Ectodermal cell (in vitro differentiated cells): ENCODE results near the gene CMTM5.
"Not testable (repeated sequence)": the region's sequence is repeated elsewhere in the genome, so short reads cannot be mapped to it uniquely, and the experiment has no call there.

Experiments used
- H3K27ac ChIP-seq: 2 replicates; pipeline ENCODE4 v1.7.0; 2013; ENCODE audit warnings: mild to moderate bottlenecking, low read depth, low read length; ENCODE audit not compliant: insufficient read depth, poor library complexity, severe bottlenecking
- H3K27me3 ChIP-seq: 2 replicates; pipeline ENCODE4 v1.7.0; 2013; ENCODE audit warnings: mild to moderate bottlenecking, low read length; ENCODE audit not compliant: insufficient read depth, control insufficient read depth, poor library complexity, severe bottlenecking
- H3K36me3 ChIP-seq: one replicate; pipeline ENCODE4 v1.7.0; 2013; ENCODE audit warnings: low read length; ENCODE audit not compliant: control insufficient read depth, insufficient read depth
- H3K4me1 ChIP-seq: one replicate; pipeline ENCODE4 v1.7.0; 2013; ENCODE audit warnings: low read length; ENCODE audit not compliant: control insufficient read depth, insufficient read depth
- H3K4me3 ChIP-seq: 2 replicates; pipeline ENCODE4 v1.7.0; 2013; ENCODE audit warnings: low read depth, low read length, control low read depth; ENCODE audit not compliant: insufficient read depth
- H3K9me3 ChIP-seq: 2 replicates; pipeline ENCODE4 v1.7.0; 2013; ENCODE audit warnings: mild to moderate bottlenecking, low read length, moderate library complexity; ENCODE audit not compliant: control insufficient read depth
- WGBS, 2 experiments: methylation state at CpG; one replicate each; pipeline ENCODE4 v1.1.7; 2013; ENCODE audit warnings: missing lambda C conversion rate in 2 of 2; 5-methylcytosine and 5-hydroxymethylcytosine counted together

Gene CMTM5

DNA sequence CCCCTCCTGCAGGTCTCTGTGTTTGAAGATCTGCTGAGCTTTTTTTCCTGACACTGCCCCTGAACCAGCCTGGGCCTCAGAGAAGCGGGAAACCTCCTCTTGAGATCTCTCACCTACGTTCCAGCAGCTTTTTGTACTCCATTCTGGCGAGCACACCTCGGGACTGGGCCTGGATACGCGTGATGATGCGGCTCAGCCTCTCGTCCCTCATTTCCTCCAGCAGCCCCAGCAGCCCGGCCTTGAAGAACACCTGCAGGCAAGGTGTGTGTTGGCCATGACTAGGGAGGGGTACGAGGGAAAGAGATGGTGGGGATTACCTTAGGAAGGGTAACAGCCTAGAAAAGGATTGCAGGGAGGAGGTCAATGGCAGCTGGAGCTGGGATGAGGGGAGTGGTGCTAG lies 48.3 kb downstream of the CMTM5 start:
- Histone ChIP-seq H3K4me1 (no peaks in the 10 kb centered on the region), H3K27ac (no peak overlapping the region), H3K27me3 (no peaks in the 10 kb centered on the region), H3K9me3 (no peaks in the 10 kb centered on the region), H3K4me3 (no peak overlapping the region), H3K36me3 (no peaks in the 10 kb centered on the region)
- 87 to 91% methylated on average over 10 of the region's 10 CpGs for WGBS, 2 experiments

DNA sequence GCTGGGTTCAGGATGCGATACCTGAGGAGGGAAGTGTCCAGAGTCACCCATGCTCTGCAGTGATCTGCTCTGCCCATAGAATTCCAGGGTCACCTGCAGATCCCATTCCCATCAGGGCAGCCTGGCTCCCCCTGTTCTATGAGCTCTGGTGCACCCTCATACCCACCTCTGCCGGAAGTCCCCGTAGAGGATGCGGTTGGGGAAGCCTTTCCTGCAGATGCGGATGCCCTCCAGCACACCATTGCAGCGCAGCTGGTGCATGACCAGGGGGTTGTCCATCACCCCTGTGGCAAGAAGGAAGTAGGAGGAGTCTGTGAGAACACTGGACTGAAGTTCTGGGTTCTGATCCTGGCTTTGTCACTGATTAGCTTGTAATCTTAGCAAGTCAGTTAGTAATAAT lies 49.0 kb downstream of the CMTM5 start:
- not testable (repeated sequence) for H3K36me3 ChIP-seq, H3K4me3 ChIP-seq, H3K27ac ChIP-seq, H3K9me3 ChIP-seq, H3K27me3 ChIP-seq, H3K4me1 ChIP-seq
- 93 to 95% methylated on average over 6 of the region's 6 CpGs for WGBS, 2 experiments

DNA sequence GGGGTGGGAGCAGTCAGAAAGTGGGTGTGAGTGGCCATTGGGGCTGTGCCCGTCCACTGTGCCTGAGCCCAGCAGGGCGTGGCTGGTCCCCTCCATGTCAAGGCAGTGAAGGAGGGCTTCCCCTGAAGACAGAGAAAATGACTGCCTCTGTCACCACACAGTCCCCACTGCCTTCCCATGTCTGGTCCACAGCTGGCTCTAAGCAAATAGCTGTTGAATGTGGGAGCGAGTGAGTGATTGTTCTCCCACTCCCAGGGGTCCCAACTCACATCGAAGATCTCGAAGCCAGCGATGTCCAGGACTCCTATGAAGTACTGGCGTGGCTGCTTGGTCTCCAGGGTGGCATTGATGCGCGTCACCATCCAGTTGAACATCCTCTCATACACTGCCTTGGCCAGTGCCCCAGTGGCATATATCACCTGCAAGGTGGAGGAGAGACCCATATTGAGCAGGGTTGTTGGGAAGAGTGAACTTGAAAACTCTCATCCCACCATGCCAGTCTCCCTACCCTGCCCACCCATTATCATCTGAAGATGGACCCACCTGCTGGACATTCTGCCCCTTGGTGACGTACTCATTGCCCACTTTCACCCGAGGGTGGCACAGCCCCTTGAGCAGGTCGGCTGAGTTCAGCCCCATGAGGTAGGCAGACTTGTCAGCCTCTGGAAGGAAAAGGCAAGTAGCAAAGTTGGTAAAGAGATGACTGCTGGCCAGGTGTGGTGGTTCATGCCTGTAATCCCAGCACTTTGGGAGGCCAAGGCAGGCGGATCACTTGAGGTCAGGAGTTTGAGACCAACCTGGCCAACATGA lies 52.0 kb downstream of the CMTM5 start:
- Histone ChIP-seq H3K27me3 (no peaks in the 10 kb centered on the region), H3K36me3 (no peaks in the 10 kb centered on the region)
- 87 to 94% methylated on average over 13 of the region's 13 CpGs for WGBS, 2 experiments

More for the DNA sequence above, 52.0 kb downstream of the CMTM5 start:
- Histone ChIP-seq H3K4me3 (no peak overlapping the region), H3K27ac (no peak overlapping the region), H3K9me3 (no peaks in the 10 kb centered on the region), H3K4me1 (peaks cover 12% of the 10 kb centered on the region)
